Transverse colon (tissue), 4 donors: ENCODE results near the gene KXD1.

Experiments
- POLR2A ChIP-seq: fragments of 450-650 bp; IDR thresholded peaks from one replicate; pipeline ENCODE4 v1.6.1; 2016; ENCODE audit warnings: antibody characterized with exemption, mild to moderate bottlenecking, moderate library complexity
- POLR2AphosphoS5 ChIP-seq, 3 donors: sonication (generic); formaldehyde crosslinking; IDR thresholded peaks; one replicate each; pipeline ENCODE4 v1.6.1; 2016; ENCODE audit warnings: antibody characterized with exemption in 3 of 3
- TF ChIP-seq, protein P1 (sequence below), 5 experiments: fragments of 200-600 bp in 3 of 5; fragments of 450-650 bp in 2 of 5; sonication (generic) in 3 of 5; IDR thresholded peaks; 1 replicate in 2 of 5; 2 replicates in 3 of 5; pipeline ENCODE4 v1.5.1; 2016 to 2017; ENCODE audit warnings: antibody characterized with exemption in 5 of 5, inconsistent platforms in 3 of 5, mild to moderate bottlenecking in 2 of 5, moderate library complexity in 1 of 5

DNA sequence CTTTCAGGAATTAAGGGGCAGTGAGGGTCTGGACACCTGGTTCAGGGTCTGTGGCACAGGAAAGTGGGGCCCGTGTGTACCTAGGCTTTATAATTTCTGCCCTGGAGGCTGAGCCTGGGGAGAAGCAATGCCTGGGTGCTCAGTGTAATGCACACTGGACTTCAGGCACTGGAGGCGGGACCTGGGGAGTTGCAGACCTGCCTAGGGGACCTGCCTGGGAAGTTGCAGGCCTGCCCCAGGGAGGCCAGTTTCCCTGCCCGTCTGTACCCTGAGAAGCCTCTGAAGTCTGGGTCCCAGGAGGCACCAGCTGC is 52.5 kb downstream of the KXD1 start:
- TF ChIP-seq, protein P1, sequence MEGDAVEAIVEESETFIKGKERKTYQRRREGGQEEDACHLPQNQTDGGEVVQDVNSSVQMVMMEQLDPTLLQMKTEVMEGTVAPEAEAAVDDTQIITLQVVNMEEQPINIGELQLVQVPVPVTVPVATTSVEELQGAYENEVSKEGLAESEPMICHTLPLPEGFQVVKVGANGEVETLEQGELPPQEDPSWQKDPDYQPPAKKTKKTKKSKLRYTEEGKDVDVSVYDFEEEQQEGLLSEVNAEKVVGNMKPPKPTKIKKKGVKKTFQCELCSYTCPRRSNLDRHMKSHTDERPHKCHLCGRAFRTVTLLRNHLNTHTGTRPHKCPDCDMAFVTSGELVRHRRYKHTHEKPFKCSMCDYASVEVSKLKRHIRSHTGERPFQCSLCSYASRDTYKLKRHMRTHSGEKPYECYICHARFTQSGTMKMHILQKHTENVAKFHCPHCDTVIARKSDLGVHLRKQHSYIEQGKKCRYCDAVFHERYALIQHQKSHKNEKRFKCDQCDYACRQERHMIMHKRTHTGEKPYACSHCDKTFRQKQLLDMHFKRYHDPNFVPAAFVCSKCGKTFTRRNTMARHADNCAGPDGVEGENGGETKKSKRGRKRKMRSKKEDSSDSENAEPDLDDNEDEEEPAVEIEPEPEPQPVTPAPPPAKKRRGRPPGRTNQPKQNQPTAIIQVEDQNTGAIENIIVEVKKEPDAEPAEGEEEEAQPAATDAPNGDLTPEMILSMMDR (IDR thresholded peaks at IDR 0.05) = no peak
- TF ChIP-seq POLR2AphosphoS5 (IDR thresholded peaks at IDR 0.05) (no peak), POLR2A (no peak)
